K562 treated with DMSO at 1 percent for 48 hours (cell line): Measurements from ENCODE around the gene MRPL28. TPM values are rescaled to one million over a fixed set of nuclear protein-coding genes. Genes with fewer than 3 reads are reported as not detected.

Experiments
- total RNA-seq: library from RNA; unstranded; fragments of 300-600 nt; gene quantifications from 2 replicates; pipeline ENCODE4 v1.2.3, GENCODE V29; 2022; ENCODE audit warnings: low replicate concordance; ENCODE audit errors: extremely low read depth

Gene MRPL28
- not detected in 2 replicates for total RNA-seq

GRCh38 chr16:370443-370842 is at the start of gene MRPL28:
Gene MRPL28, minus strand, starts transcription at chr16:370538. Its CDS starts 320 bp downstream, at chr16:370218.

GRCh38 chr16:401468-402348 is 31.4 kb upstream of the MRPL28 start, which contains the start of gene DECR2:
Gene DECR2, plus strand, starts transcription at chr16:401885. Its CDS starts 79 bp downstream, at chr16:401964.

DNA sequence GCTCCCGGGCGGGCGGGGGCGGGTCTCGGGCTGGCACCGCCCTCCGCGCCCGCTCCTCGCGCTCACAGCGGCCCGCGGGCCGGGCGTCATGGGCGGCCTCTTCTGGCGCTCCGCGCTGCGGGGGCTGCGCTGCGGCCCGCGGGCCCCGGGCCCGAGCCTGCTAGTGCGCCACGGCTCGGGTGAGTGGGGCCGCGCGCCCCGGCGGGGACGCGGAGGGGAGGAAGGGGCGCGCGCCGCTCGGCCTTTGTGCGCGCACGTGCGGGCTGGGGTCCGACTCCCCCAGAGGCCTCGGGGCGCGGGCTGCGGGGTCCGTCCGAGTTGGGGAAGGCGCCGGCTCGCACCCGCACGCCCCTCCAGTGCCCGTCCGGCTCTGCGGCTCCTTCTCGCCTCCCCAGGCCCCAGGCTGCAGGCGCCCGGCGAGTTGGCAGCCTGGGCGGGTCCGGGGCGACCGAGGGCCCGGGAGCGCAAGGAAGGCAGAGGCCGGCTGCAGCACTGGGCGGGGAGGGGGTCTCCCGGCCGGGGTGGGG is 26.9 kb upstream of the MRPL28 start, which contains the start of gene NME4:
Gene NME4, plus strand, starts transcription at position 65 of the 527 bp plus-strand sequence. Its CDS starts 24 bp downstream, at position 89.

DNA sequence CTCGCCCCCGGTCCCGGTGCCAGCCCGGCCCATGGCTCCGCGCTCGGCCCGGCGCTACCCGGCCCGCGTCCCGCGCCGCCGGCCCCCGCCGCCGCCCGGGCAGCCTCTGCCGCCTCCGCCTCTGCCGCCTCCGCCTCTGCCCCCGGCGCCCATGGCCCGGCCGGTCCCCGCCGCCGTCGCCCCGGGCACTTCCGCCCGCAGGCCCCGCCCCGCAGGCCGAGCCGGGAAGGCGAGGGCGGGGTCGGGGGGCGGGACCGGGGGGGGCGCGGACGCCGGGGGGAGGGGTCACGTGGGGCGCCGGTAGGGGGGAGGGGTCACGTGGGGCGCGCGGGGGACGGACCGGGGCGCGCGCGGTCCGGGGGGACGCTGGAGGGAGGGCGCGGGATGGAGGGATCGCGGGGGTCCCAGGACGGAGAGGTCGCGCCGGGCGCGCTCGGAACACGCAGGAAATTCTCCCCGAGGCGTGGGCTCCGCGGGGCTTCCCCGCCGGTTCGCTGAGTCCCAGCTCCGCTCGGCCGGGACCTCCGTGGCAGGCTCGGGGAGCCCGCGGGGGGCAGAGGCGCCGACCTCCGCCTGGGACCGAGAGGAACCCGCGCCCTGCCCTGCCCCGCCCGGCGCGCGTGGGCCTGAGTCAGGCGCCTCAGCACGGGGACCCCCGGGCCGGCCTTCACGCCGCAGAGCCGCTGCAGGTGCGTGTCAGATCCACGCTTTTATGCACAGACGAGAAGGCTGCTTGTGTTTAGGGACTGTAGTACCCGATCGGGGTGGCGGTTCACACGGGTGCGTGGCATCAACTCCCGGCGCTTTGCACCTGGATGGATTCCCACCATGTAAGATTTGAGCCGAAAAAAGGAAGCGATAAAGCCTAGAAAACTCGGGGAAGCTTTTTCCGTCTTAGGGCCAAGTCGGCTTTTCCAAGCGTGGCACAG is 11.7 kb upstream of the MRPL28 start, which contains the start of gene PGAP6:
Gene PGAP6, minus strand, starts transcription at position 190 of the 929 bp plus-strand sequence. Its CDS starts 157 bp downstream, at position 33.

GRCh38 chr16:352547-353403 is 17.6 kb downstream of the MRPL28 start, which contains the start of gene AXIN1:
Gene AXIN1, minus strand, starts transcription at chr16:352723. Its CDS starts 5,698 bp downstream, at chr16:347025.

Other genes with a start within 250 kb of the MRPL28 start
- not detected in 2 replicates for gene NPRL3, start 231.9 kb downstream of the MRPL28 start, total RNA-seq
- not detected in 2 replicates for gene HBZ, start 217.9 kb downstream of the MRPL28 start, total RNA-seq
- not detected in 2 replicates for gene HBM, start 204.6 kb downstream of the MRPL28 start, total RNA-seq
- gene HBA2, start 197.7 kb downstream of the MRPL28 start, total RNA-seq, result not detected in 2 replicates
- not detected in 2 replicates for gene HBA1, start 193.9 kb downstream of the MRPL28 start, total RNA-seq
- gene HBQ1, start 190.1 kb downstream of the MRPL28 start, total RNA-seq, result not detected in 2 replicates
- gene LUC7L, start 141.1 kb downstream of the MRPL28 start, total RNA-seq, result not detected in 2 replicates
- not detected in 2 replicates for gene FAM234A, start 135.7 kb downstream of the MRPL28 start, total RNA-seq
- gene RGS11, start 94.6 kb downstream of the MRPL28 start, total RNA-seq, result not detected in 2 replicates
- not detected in 2 replicates for gene ARHGDIG, start 89.9 kb downstream of the MRPL28 start, total RNA-seq
- not detected in 2 replicates for gene PDIA2, start 87.4 kb downstream of the MRPL28 start, total RNA-seq
- gene AXIN1, start 17.8 kb downstream of the MRPL28 start, total RNA-seq, result not detected in 2 replicates
- not detected in 2 replicates for gene PGAP6, start 11.4 kb upstream of the MRPL28 start, total RNA-seq
- gene NME4, start 26.7 kb upstream of the MRPL28 start, total RNA-seq, result not detected in 2 replicates
- gene DECR2, start 31.3 kb upstream of the MRPL28 start, total RNA-seq, result not detected in 2 replicates
- not detected in 2 replicates for gene RAB11FIP3, start 55.1 kb upstream of the MRPL28 start, total RNA-seq
- not detected in 2 replicates for gene CAPN15, start 157.2 kb upstream of the MRPL28 start, total RNA-seq
- not detected in 2 replicates for gene PRR35, start 189.9 kb upstream of the MRPL28 start, total RNA-seq
- gene NHLRC4, start 196.5 kb upstream of the MRPL28 start, total RNA-seq, result not detected in 2 replicates
- gene PIGQ, start 199.4 kb upstream of the MRPL28 start, total RNA-seq, result 359 TPM in 1 of 2 replicates, not detected in the other
- not detected in 2 replicates for gene RAB40C, start 219.5 kb upstream of the MRPL28 start, total RNA-seq